ENCODE data around the gene LMF2.
A peak's percentile ranks its signal among the peaks of the same experiment; 100 is the strongest.

Gene LMF2

DNA sequence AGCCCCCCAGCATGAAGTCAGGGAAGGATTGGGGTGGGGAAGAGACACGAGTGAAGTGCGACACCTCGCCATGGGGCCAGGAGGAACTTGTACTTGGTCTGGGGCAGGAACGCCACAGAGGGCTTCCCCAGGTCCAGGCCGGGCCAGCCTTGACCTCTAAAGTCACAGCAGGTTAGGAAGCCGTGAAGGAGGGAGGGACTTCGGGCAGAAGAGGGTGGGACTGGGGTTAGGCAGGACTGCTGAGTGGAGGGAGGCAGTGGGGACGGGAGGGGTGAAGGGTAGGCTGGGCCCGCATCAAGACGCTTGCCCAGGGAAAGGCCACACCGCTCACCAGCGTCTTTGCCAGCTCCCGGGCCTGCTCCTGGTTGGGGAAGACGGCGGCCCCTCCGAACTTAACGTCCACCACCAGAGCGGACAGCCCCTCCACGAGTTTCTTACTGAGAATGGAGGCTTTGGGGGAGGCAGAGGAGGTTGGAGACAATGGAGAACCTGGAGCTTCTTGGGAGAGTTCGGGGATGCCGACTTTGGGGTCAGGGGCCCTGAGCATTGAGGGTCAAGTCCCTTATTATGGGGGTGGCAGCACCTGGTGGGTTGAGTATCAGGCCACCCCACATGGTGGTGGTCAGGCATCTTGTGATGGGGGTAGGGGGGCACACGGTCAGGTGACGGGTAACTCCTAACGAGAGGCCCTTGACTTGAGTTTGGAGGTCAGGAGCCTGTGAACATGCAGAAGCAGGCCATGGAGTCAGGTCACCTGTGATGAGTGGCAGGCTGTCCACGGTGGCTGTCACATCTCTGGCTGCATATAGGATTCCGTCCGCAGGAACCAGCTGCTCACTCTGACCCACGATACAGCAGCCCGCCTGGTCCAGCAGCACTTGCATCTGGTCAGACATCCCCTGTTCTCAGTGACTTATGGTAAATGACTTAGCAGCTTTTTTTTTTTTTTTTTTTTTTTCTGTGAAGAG is 19.6 kb upstream of the LMF2 start (continued):
- TF ChIP-seq ZNF214 (tag by site-specific recombination; IDR thresholded peaks at IDR 0.05; ENCODE audit: borderline replicate concordance) (no peak), ZNF10 (tag by site-specific recombination; IDR thresholded peaks at IDR 0.05) (no peak), ZNF658 (tag by site-specific recombination; IDR thresholded peaks at IDR 0.05) (no peak), ZNF223 (tag by site-specific recombination; IDR thresholded peaks at IDR 0.05) (no peak)
- TF ChIP-seq, protein P1, sequence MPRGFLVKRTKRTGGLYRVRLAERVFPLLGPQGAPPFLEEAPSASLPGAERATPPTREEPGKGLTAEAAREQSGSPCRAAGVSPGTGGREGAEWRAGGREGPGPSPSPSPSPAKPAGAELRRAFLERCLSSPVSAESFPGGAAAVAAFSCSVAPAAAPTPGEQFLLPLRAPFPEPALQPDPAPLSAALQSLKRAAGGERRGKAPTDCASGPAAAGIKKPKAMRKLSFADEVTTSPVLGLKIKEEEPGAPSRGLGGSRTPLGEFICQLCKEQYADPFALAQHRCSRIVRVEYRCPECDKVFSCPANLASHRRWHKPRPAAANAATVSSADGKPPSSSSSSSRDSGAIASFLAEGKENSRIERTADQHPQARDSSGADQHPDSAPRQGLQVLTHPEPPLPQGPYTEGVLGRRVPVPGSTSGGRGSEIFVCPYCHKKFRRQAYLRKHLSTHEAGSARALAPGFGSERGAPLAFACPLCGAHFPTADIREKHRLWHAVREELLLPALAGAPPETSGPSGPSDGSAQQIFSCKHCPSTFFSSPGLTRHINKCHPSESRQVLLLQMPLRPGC (tag by site-specific recombination; IDR thresholded peaks at IDR 0.05), result no peak

DNA sequence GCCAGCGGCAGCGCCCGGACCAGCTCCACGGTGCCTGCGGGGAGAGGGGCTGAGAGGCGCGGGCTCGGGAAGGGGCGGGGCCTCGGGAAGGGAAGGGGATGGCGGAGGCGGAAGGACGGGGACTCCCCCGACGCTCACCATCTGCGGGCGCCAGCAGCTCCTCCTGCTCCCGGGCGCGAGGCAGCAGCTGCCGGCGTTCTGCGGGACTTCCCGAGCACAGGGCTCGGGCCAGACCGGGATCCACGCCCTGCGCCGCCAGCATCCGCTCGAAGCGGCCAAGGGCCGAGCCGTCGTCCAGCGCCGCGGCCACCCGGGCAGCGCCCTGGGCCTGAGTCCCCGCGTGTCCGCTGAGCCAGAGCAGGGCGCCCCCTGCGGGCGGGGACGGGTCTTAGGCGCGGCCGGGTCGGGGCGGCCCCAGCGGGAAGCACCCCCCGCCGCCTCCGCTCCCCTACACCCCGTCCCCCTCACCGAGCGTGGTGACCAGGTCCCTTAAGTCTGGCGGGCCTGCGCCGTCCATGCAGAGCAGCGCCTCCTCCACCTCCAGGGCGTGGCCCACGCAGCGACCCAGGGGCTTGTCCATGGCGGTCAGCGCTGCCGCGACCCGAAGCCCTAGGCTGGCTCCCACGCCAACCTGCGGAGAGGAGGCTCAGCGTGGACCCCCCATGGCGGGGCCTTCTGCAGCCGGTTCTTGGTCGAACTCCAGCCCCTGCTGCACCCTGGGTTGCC is 18.8 kb upstream of the LMF2 start:
- peaks cover 0 to 34% of the 10 kb centered on the region in 2 experiments; a peak in 1 of 3 replicates for H3K36me3 ChIP-seq (ENCODE audit: control insufficient read depth in 2 of 2, insufficient read depth in 1 of 2, low read length in 2 of 2)
- H3K4me3 ChIP-seq (ENCODE audit: low read depth, low read length), result peak overlapping the region; percentile 79
- H3K27ac ChIP-seq (ENCODE audit: extremely low read depth, low read depth, low read length), result peak overlapping the region; percentile 90
- ChIA-PET POLR2A (interaction anchor here (0.7 to 5.3 kb wide), 35 partner anchors 9 to 759 kb away, joined by 3 to 189 read pairs (median 5); partner anchors contain the start of genes ARSA, CHKB, CPT1B and HDAC10), CTCF (interaction anchor here (0.6 to 2.7 kb wide), 43 partner anchors 8 to 592 kb away, joined by 3 to 37 read pairs (median 5); partner anchors contain the start of genes KLHDC7B, LMF2, NCAPH2 and SYCE3)
- no peaks in the 10 kb centered on the region; the same call in 1 of the 2 replicates for H3K4me1 ChIP-seq (ENCODE audit: control insufficient read depth, insufficient read depth, low read length)
- H3K9me3 ChIP-seq (ENCODE audit: control insufficient read depth, insufficient read depth, low read depth, low read length), result no peaks in the 10 kb centered on the region
- TF ChIP-seq, protein P2, sequence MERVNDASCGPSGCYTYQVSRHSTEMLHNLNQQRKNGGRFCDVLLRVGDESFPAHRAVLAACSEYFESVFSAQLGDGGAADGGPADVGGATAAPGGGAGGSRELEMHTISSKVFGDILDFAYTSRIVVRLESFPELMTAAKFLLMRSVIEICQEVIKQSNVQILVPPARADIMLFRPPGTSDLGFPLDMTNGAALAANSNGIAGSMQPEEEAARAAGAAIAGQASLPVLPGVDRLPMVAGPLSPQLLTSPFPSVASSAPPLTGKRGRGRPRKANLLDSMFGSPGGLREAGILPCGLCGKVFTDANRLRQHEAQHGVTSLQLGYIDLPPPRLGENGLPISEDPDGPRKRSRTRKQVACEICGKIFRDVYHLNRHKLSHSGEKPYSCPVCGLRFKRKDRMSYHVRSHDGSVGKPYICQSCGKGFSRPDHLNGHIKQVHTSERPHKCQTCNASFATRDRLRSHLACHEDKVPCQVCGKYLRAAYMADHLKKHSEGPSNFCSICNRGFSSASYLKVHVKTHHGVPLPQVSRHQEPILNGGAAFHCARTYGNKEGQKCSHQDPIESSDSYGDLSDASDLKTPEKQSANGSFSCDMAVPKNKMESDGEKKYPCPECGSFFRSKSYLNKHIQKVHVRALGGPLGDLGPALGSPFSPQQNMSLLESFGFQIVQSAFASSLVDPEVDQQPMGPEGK (tag by site-specific recombination; IDR thresholded peaks at IDR 0.05), result 0 out of 2 replicates have a peak, but pooled peaks have one; percentile 20
- peak; percentile 35 for TF ChIP-seq EGR2 (tag by site-specific recombination; IDR thresholded peaks at IDR 0.05; ENCODE audit: low read depth)
- TF ChIP-seq ZNF585B (tag by site-specific recombination; IDR thresholded peaks at IDR 0.05), result no peak
- TF ChIP-seq, protein P3, sequence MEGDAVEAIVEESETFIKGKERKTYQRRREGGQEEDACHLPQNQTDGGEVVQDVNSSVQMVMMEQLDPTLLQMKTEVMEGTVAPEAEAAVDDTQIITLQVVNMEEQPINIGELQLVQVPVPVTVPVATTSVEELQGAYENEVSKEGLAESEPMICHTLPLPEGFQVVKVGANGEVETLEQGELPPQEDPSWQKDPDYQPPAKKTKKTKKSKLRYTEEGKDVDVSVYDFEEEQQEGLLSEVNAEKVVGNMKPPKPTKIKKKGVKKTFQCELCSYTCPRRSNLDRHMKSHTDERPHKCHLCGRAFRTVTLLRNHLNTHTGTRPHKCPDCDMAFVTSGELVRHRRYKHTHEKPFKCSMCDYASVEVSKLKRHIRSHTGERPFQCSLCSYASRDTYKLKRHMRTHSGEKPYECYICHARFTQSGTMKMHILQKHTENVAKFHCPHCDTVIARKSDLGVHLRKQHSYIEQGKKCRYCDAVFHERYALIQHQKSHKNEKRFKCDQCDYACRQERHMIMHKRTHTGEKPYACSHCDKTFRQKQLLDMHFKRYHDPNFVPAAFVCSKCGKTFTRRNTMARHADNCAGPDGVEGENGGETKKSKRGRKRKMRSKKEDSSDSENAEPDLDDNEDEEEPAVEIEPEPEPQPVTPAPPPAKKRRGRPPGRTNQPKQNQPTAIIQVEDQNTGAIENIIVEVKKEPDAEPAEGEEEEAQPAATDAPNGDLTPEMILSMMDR (tag by site-specific recombination; IDR thresholded peaks at IDR 0.05), result peak; percentile 21; the same call in 1 of the 2 replicates
- TF ChIP-seq ZNF16 (tag by site-specific recombination; IDR thresholded peaks at IDR 0.05; ENCODE audit: low read depth), result no peak
- peak; percentile 21; the same call in 1 of the 2 replicates for TF ChIP-seq OSR2 (tag by site-specific recombination; IDR thresholded peaks at IDR 0.05)
- TF ChIP-seq BCL11B (tag by site-specific recombination; IDR thresholded peaks at IDR 0.05; ENCODE audit: low read depth), result peak; percentile 55; the same call in 1 of the 2 replicates
- TF ChIP-seq ZNF660 (tag by site-specific recombination; IDR thresholded peaks at IDR 0.05), result peak; percentile 91
- peak; percentile 57 for TF ChIP-seq ZBTB20 (tag by site-specific recombination; IDR thresholded peaks at IDR 0.05)
- 0 out of 2 replicates have a peak, but pooled peaks have one; percentile 26 for TF ChIP-seq KLF10 (tag by site-specific recombination; IDR thresholded peaks at IDR 0.05)
- no peak for TF ChIP-seq ZNF670 (tag by site-specific recombination; IDR thresholded peaks at IDR 0.05; ENCODE audit: low read depth)
- peak; percentile 51; the same call in 1 of the 2 replicates for TF ChIP-seq ZFHX2 (tag by site-specific recombination; conservative IDR thresholded peaks at IDR 0.05)
- peak; percentile 20; the same call in 1 of the 2 replicates for TF ChIP-seq GLIS1 (tag by site-specific recombination; IDR thresholded peaks at IDR 0.05)
- 0 out of 2 replicates have a peak, but pooled peaks have one; percentile 7 for TF ChIP-seq ZNF629 (tag by site-specific recombination; IDR thresholded peaks at IDR 0.05)
- TF ChIP-seq KLF16 (tag by site-specific recombination; IDR thresholded peaks at IDR 0.05), result peak; percentile 56; the same call in 1 of the 2 replicates
- TF ChIP-seq, protein P4, sequence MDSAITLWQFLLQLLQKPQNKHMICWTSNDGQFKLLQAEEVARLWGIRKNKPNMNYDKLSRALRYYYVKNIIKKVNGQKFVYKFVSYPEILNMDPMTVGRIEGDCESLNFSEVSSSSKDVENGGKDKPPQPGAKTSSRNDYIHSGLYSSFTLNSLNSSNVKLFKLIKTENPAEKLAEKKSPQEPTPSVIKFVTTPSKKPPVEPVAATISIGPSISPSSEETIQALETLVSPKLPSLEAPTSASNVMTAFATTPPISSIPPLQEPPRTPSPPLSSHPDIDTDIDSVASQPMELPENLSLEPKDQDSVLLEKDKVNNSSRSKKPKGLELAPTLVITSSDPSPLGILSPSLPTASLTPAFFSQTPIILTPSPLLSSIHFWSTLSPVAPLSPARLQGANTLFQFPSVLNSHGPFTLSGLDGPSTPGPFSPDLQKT (IDR thresholded peaks at IDR 0.05; ENCODE audit: borderline replicate concordance, low read depth, low read length), result no peak
- no peak for TF ChIP-seq ZNF169 (tag by site-specific recombination; IDR thresholded peaks at IDR 0.05)
- TF ChIP-seq ZNF302 (tag by site-specific recombination; IDR thresholded peaks at IDR 0.05; ENCODE audit: low read depth), result no peak
- TF ChIP-seq ZNF184 (tag by site-specific recombination; IDR thresholded peaks at IDR 0.05), result no peak
- TF ChIP-seq SP7 (tag by site-specific recombination; IDR thresholded peaks at IDR 0.05), result no peak; the same call in 1 of the 2 replicates
- TF ChIP-seq YY2 (tag by site-specific recombination; IDR thresholded peaks at IDR 0.05), result 0 out of 2 replicates have a peak, but pooled peaks have one; percentile 29
- no peak for TF ChIP-seq ZNF248 (tag by site-specific recombination; IDR thresholded peaks at IDR 0.05)
- TF ChIP-seq KLF7 (tag by site-specific recombination; IDR thresholded peaks at IDR 0.05; ENCODE audit: borderline replicate concordance), result peak; percentile 17; the same call in 1 of the 2 replicates
